ENCODE measurements around the gene ALPK3. TPM values are rescaled to one million over a fixed set of nuclear protein-coding genes. Genes with fewer than 3 reads are reported as not detected.

ALPK3 gene
- total RNA-seq, 1 experiment from 2014 or later: 2.0 TPM

- DNase-seq (ENCODE audit: low read depth, low spot score): no peak
- Histone ChIP-seq H3K27ac (ENCODE audit: low read depth, low read length) (no peak overlapping the region), H4K20me1 (ENCODE audit: insufficient read depth) (no peaks in the 10 kb centered on the region), H3K36me3 (ENCODE audit: control insufficient read depth in 1 of 2, insufficient read depth in 2 of 2, low read length in 2 of 2) (no peaks in the 10 kb centered on the region), H3K4me3 (replicated peaks in 1 of 2; ENCODE audit: low read depth in 1 of 2, low read length in 2 of 2) (no peak overlapping the region), H3K4me2 (ENCODE audit: low read length) (no peak overlapping the region), H3K9ac (ENCODE audit: low read length) (no peak overlapping the region), H3K27me3 (ENCODE audit: insufficient read depth, low read length) (no peaks in the 10 kb centered on the region), H2AFZ (ENCODE audit: low read depth, low read length, poor library complexity, severe bottlenecking) (no peak overlapping the region), H3K9me2 (ENCODE audit: insufficient read depth) (no peaks in the 10 kb centered on the region), H3K9me3 (ENCODE audit: control insufficient read depth in 1 of 2, insufficient read depth in 1 of 2, low read depth in 1 of 2, low read length in 2 of 2) (no peaks in the 10 kb centered on the region), H3K79me2 (ENCODE audit: insufficient read depth, low read length) (no peaks in the 10 kb centered on the region), H3K4me1 (ENCODE audit: control insufficient read depth in 1 of 2, insufficient read depth in 2 of 2, low read length in 2 of 2) (no peaks in the 10 kb centered on the region)
- TF ChIP-seq EZH2 (IDR thresholded peaks at IDR 0.05) (no peak), FOSL1 (IDR thresholded peaks at IDR 0.05; ENCODE audit: low read depth) (no peak), POLR2AphosphoS5 (IDR thresholded peaks at IDR 0.05; ENCODE audit: low read depth, low read length) (no peak), YY1 (IDR thresholded peaks at IDR 0.05; ENCODE audit: extremely low read depth, insufficient replicate concordance, low read depth, low read length) (no peak), CTCF (IDR thresholded peaks at IDR 0.05 in 2 of 3, conservative IDR thresholded peaks at IDR 0.05 in 1 of 3; ENCODE audit: borderline replicate concordance in 1 of 3, insufficient read depth in 1 of 3, low read depth in 2 of 3, low read length in 2 of 3) (no peak), ZFX (IDR thresholded peaks at IDR 0.05) (no peak), CBX3 (IDR thresholded peaks at IDR 0.05; ENCODE audit: low read depth) (no peak), ATF3 (IDR thresholded peaks at IDR 0.05) (no peak), TCF7L2 (IDR thresholded peaks at IDR 0.05; ENCODE audit: borderline replicate concordance, extremely low read depth, insufficient read depth, insufficient read length) (no peak), EZH2phosphoT487 (IDR thresholded peaks at IDR 0.05; ENCODE audit: borderline replicate concordance) (no peak), CEBPB (IDR thresholded peaks at IDR 0.05; ENCODE audit: low read depth) (no peak), MAX (IDR thresholded peaks at IDR 0.05) (no peak), EGR1 (IDR thresholded peaks at IDR 0.05; ENCODE audit: low read depth) (no peak), SIN3A (IDR thresholded peaks at IDR 0.05; ENCODE audit: low read depth) (no peak), ZBTB33 (IDR thresholded peaks at IDR 0.05; ENCODE audit: extremely low read depth, insufficient replicate concordance, low read length) (no peak), SP1 (IDR thresholded peaks at IDR 0.05; ENCODE audit: low read depth) (no peak)
- ChIA-PET RAD21 (ENCODE audit: low non-redundant PET in 1 of 2, low total read pairs in 2 of 2, uncharacterized antibody in 2 of 2, unreplicated experiment in 2 of 2) (no interaction called here), CTCF (no interaction called here), POLR2A (no interaction called here)
- no TSS peak for BruUV-seq (replicated peaks)
- intact Hi-C loops (cut with micrococcal nuclease): no loop called here
- no peak for ATAC-seq
These were observed 84.4 kb downstream of the ALPK3 start for GRCh38 chr15:84901540-84901939.
